ENCODE results near the gene TESK1.

GRCh38 chr9:35656348-35656747, 51.3 kb downstream of the TESK1 start:
- TF ChIP-seq CTCF (IDR thresholded peaks at IDR 0.05) (no peak), POLR2A (IDR thresholded peaks at IDR 0.05) (no peak)

All from thyroid gland (tissue), 4 donors.